H1 (cell line): ENCODE data around the gene TSPAN6. TPM values are rescaled to one million over a fixed set of nuclear protein-coding genes. Genes with fewer than 3 reads are reported as not detected.

ENCODE experiments used
- CTCF ChIA-PET: fragments of 300-600 bp; sonication (Branson Sonifier 250); formaldehyde crosslinking; loops from one replicate; lab custom pipeline; 2021; ENCODE audit not compliant: partially characterized antibody; lab: Charles Lee
- POLR2A ChIA-PET: fragments of 300-600 bp; sonication (Branson Sonifier 250); formaldehyde crosslinking; loops from one replicate; lab custom pipeline; 2021; ENCODE audit warnings: inconsistent platforms; ENCODE audit not compliant: partially characterized antibody; lab: Charles Lee
- DNase-seq, 2 experiments: peaks; one replicate each; pipeline versions ENCODE4 v3.0.0 to v3.0.0-alpha.2; 2010 to 2022; ENCODE audit warnings: low spot score in 2 of 2, low read depth in 1 of 2, mixed read lengths in 1 of 2
- FAIRE-seq: peaks from 2 replicates; lab custom pipeline; 2011; peaks lifted over from hg19 to GRCh38; lab: Jason Lieb, UNC
- H2AFZ ChIP-seq: 2 replicates; pipeline ENCODE4 v1.8.1; 2012; ENCODE audit warnings: low read length, inconsistent platforms
- H2AK5ac ChIP-seq: 2 replicates; pipeline ENCODE4 v1.6.1; 2013; ENCODE audit warnings: low read depth, low read length
- H2BK120ac ChIP-seq: replicated peaks from 2 replicates; pipeline ENCODE3; 2013; ENCODE audit warnings: low read depth, low read length, inconsistent platforms
- H2BK12ac ChIP-seq: 2 replicates; pipeline ENCODE4 v1.6.1; 2013; ENCODE audit warnings: low read depth, low read length
- H2BK15ac ChIP-seq: 2 replicates; pipeline ENCODE4 v1.6.1; 2013; ENCODE audit warnings: low read length
- H2BK20ac ChIP-seq: 2 replicates; pipeline ENCODE4 v1.6.1; 2013; ENCODE audit warnings: low read length
- H2BK5ac ChIP-seq: 2 replicates; pipeline ENCODE4 v1.6.1; 2013; ENCODE audit warnings: low read depth, low read length
- H3K14ac ChIP-seq: 2 replicates; pipeline ENCODE4 v1.6.1; 2013; ENCODE audit warnings: inconsistent platforms; ENCODE audit not compliant: insufficient read length
- H3K18ac ChIP-seq: 2 replicates; pipeline ENCODE4 v1.6.1; 2013; ENCODE audit warnings: low read length; ENCODE audit errors: extremely low read depth
- H3K23ac ChIP-seq: 2 replicates; pipeline ENCODE4 v1.6.1; 2013; ENCODE audit warnings: inconsistent platforms; ENCODE audit not compliant: insufficient read length
- H3K23me2 ChIP-seq: 2 replicates; pipeline ENCODE4 v1.6.1; 2013; ENCODE audit warnings: low read depth, low read length
- H3K27ac ChIP-seq: 2 replicates; pipeline ENCODE4 v1.6.1; 2011; ENCODE audit warnings: low read depth, low read length, inconsistent platforms
- H3K27me3 ChIP-seq, 4 experiments: replicated peaks in 1 of 4; 1 replicate in 1 of 4; 2 replicates in 3 of 4; pipeline versions ENCODE4 v1.6.1 to v1.8.1; 2011 to 2013; ENCODE audit warnings: low read length in 3 of 4, mild to moderate bottlenecking in 3 of 4, inconsistent platforms in 2 of 4, mixed read lengths in 2 of 4, moderate library complexity in 1 of 4; ENCODE audit not compliant: control insufficient read depth in 3 of 4, insufficient read depth in 3 of 4; ENCODE audit errors: extremely low read depth in 1 of 4
- H3K36me3 ChIP-seq, 4 experiments: 2 replicates each; pipeline versions ENCODE4 v1.6.1 to v1.8.1; 2011 to 2013; ENCODE audit warnings: mild to moderate bottlenecking in 4 of 4, low read length in 3 of 4, moderate library complexity in 2 of 4, control low read depth in 1 of 4, inconsistent platforms in 1 of 4; ENCODE audit not compliant: insufficient read depth in 4 of 4, control insufficient read depth in 2 of 4
- H3K4ac ChIP-seq: replicated peaks from 2 replicates; pipeline ENCODE3; 2013; ENCODE audit warnings: low read length, low read depth, mixed read lengths, inconsistent platforms; ENCODE audit not compliant: insufficient read length
- H3K4me1 ChIP-seq, 4 experiments: replicated peaks in 1 of 4; 1 replicate in 1 of 4; 2 replicates in 3 of 4; pipeline versions ENCODE4 v1.6.1 to v1.8.1; 2011 to 2013; ENCODE audit warnings: low read length in 3 of 4, inconsistent platforms in 2 of 4, mixed read lengths in 1 of 4; ENCODE audit not compliant: insufficient read depth in 4 of 4, control insufficient read depth in 3 of 4
- H3K4me2 ChIP-seq, 2 experiments: 2 replicates each; pipeline versions ENCODE4 v1.6.1 to v1.8.1; 2011 to 2013; ENCODE audit warnings: low read depth in 2 of 2, low read length in 2 of 2, control low read depth in 1 of 2, inconsistent platforms in 1 of 2, mild to moderate bottlenecking in 1 of 2; ENCODE audit not compliant: insufficient read depth in 1 of 2
- H3K4me3 ChIP-seq, 4 experiments: fragments of 200-600, 300-600 bp in 1 of 4; sonication (generic), shearing (Covaris generic), sonication (Bioruptor Twin) in 1 of 4; 2 replicates each; pipeline versions ENCODE4 v1.5.1 to v1.8.1; 2011 to 2016; ENCODE audit warnings: low read length in 4 of 4, low read depth in 3 of 4, control low read depth in 2 of 4, inconsistent platforms in 2 of 4, mild to moderate bottlenecking in 2 of 4, mixed read lengths in 1 of 4, moderate library complexity in 1 of 4; ENCODE audit not compliant: insufficient read depth in 2 of 4; ENCODE audit errors: extremely low read depth in 1 of 4
- H3K56ac ChIP-seq: replicated peaks from 2 replicates; pipeline ENCODE3; 2013; ENCODE audit warnings: low read depth, mild to moderate bottlenecking, mixed read lengths, low read length, inconsistent platforms; ENCODE audit not compliant: insufficient read length
- H3K79me1 ChIP-seq: 2 replicates; pipeline ENCODE4 v1.6.1; 2013; ENCODE audit warnings: low read depth, low read length, control low read depth
- H3K79me2 ChIP-seq, 2 experiments: 2 replicates each; pipeline versions ENCODE4 v1.6.1 to v1.8.1; 2012 to 2013; ENCODE audit warnings: low read length in 2 of 2, mild to moderate bottlenecking in 2 of 2, inconsistent platforms in 1 of 2; ENCODE audit not compliant: insufficient read depth in 2 of 2, control insufficient read depth in 1 of 2
- H3K9ac ChIP-seq, 4 experiments: replicated peaks in 1 of 4; 1 replicate in 1 of 4; 2 replicates in 3 of 4; pipeline versions ENCODE4 v1.6.1 to v1.8.1; 2011 to 2013; ENCODE audit warnings: low read depth in 3 of 4, low read length in 3 of 4, control low read depth in 2 of 4, mild to moderate bottlenecking in 2 of 4, moderate library complexity in 2 of 4, inconsistent platforms in 1 of 4; ENCODE audit errors: extremely low read depth in 1 of 4
- H3K9me3 ChIP-seq, 2 experiments: 2 replicates each; pipeline versions ENCODE4 v1.6.1 to v1.8.1; 2012 to 2013; ENCODE audit warnings: mild to moderate bottlenecking in 2 of 2, moderate library complexity in 2 of 2, control low read depth in 1 of 2, inconsistent platforms in 1 of 2, low read depth in 1 of 2, low read length in 1 of 2, mixed read lengths in 1 of 2; ENCODE audit not compliant: insufficient read depth in 2 of 2
- H4K20me1 ChIP-seq, 2 experiments: replicated peaks in 1 of 2; 2 replicates each; pipeline versions ENCODE3 to v1.8.1; 2011 to 2013; ENCODE audit warnings: inconsistent platforms in 2 of 2, low read length in 2 of 2, mild to moderate bottlenecking in 1 of 2; ENCODE audit not compliant: insufficient read depth in 2 of 2, control insufficient read depth in 1 of 2
- H4K5ac ChIP-seq: 2 replicates; pipeline ENCODE4 v1.6.1; 2013; ENCODE audit warnings: low read length, low read depth, mixed read lengths, inconsistent platforms; ENCODE audit not compliant: insufficient read length
- H4K8ac ChIP-seq: 2 replicates; pipeline ENCODE4 v1.8.0; 2013; ENCODE audit warnings: mild to moderate bottlenecking, moderate library complexity, low read length, inconsistent platforms; ENCODE audit not compliant: insufficient read depth; ENCODE audit errors: extremely low read depth
- H4K91ac ChIP-seq: replicated peaks from 2 replicates; pipeline ENCODE3; 2013; ENCODE audit warnings: low read length, mixed read lengths, inconsistent platforms; ENCODE audit not compliant: insufficient read length
- RAD21 ChIP-seq, 2 experiments: IDR thresholded peaks in 1 of 2; conservative IDR thresholded peaks in 1 of 2; 2 replicates each; pipeline ENCODE4 v1.6.1; 2011; ENCODE audit warnings: low read depth in 2 of 2, low read length in 2 of 2, improper control_type of control experiment in 1 of 2, inconsistent platforms in 1 of 2, mild to moderate bottlenecking in 1 of 2, moderate library complexity in 1 of 2
- SUZ12 ChIP-seq: fragments of 200-600 bp; sonication (generic); IDR thresholded peaks from 2 replicates; pipeline ENCODE4 v1.6.1; 2012; ENCODE audit warnings: mild to moderate bottlenecking, inconsistent platforms, low read length, moderate library complexity, mixed read lengths
- WGBS, 2 experiments: shearing (Covaris generic) in 1 of 2; methylation state at CpG; one replicate each; pipeline versions ENCODE4 v1.1.6 to v1.1.7; 2013 to 2015; ENCODE audit warnings: low lambda C conversion rate in 2 of 2, mixed read lengths in 2 of 2, inconsistent platforms in 1 of 2, low coverage in 1 of 2, missing lambda C conversion rate in 1 of 2; ENCODE audit not compliant: insufficient replicate concordance in 2 of 2, insufficient coverage in 1 of 2, insufficient read length in 1 of 2; ENCODE audit errors: extremely low coverage in 1 of 2, missing lambda C conversion rate in 1 of 2; 5-methylcytosine and 5-hydroxymethylcytosine counted together
- polyA plus RNA-seq, 7 experiments: library from polyadenylated mRNA; depleted of rRNA in 3 of 7; stranded (reverse) in 5 of 7; unstranded in 2 of 7; fragments of >200 nt in 5 of 7; fragments of 200-250 nt in 2 of 7; gene quantifications; 1 replicate in 5 of 7; 2 replicates in 1 of 7; 4 replicates in 1 of 7; pipeline versions ENCODE4 v1.2.1 to v1.2.3, GENCODE V29; 2011 to 2013; ENCODE audit warnings: missing spikeins in 2 of 7, mixed read lengths in 2 of 7
- total RNA-seq: library from RNA; stranded (reverse); fragmentation: NEBNext Ultra II Directional; extraction: Animal tissue kit (Norgen Biotek cat#: 25700); gene quantifications from 2 replicates; pipeline ENCODE4 v1.2.1, GENCODE V29; 2021

The TSPAN6 gene
- total and polyA plus RNA-seq, 2 of the 8 experiments (the other 6 are each of a cell fraction or from before 2014, with no cell fraction given) = 58.1 to 67.7 TPM

GRCh38 chrX:100609591-100609990 lies 27.0 kb downstream of the TSPAN6 start:
- H3K27ac ChIP-seq = no peak overlapping the region
- H3K79me1 ChIP-seq = no peaks in the 10 kb centered on the region
- no peaks in the 10 kb centered on the region for H4K20me1 ChIP-seq
- no peak overlapping the region for H2BK20ac ChIP-seq
- no peak overlapping the region for H3K4ac ChIP-seq
- no peak overlapping the region for H2AFZ ChIP-seq
- H3K4me1 ChIP-seq = peaks cover 0 to 5% (median 0%) of the 10 kb centered on the region in 4 experiments; a peak in 1 of 7 replicates
- H2BK120ac ChIP-seq = no peak overlapping the region
- DNase-seq = no peak
- no peaks in the 10 kb centered on the region for H3K9me3 ChIP-seq
- no peak overlapping the region for H2BK5ac ChIP-seq
- H3K9ac ChIP-seq = no peak overlapping the region
- H2AK5ac ChIP-seq = no peak overlapping the region
- peak overlapping the region in 1 of 4 experiments; percentile 19; a peak in 1 of 8 replicates for H3K4me3 ChIP-seq
- no peaks in the 10 kb centered on the region for H3K27me3 ChIP-seq
- H3K18ac ChIP-seq = no peak overlapping the region
- no peak overlapping the region for H3K56ac ChIP-seq
- no peak overlapping the region for H4K8ac ChIP-seq
- H3K23me2 ChIP-seq = no peaks in the 10 kb centered on the region
- no peak overlapping the region for H4K5ac ChIP-seq
- no peak overlapping the region for H2BK12ac ChIP-seq
- no peaks in the 10 kb centered on the region for H3K36me3 ChIP-seq
- 0% methylated on average over 1 of the region's 1 CpG; no CpG with 5 or more reads in 1 of the 2 experiments for WGBS, 2 experiments
- no peak overlapping the region for H2BK15ac ChIP-seq
- TF ChIP-seq RAD21 (IDR thresholded peaks at IDR 0.05 in 1 of 2, conservative IDR thresholded peaks at IDR 0.05 in 1 of 2; ENCODE audit: low read depth in 2 of 2, low read length in 2 of 2) = peak in 1 of 2 experiments; percentile 28; a peak in 3 of 4 replicates
- no peak for TF ChIP-seq SUZ12
- peak overlapping the region; percentile 13 to 17; a peak in 2 of 4 replicates for H3K4me2 ChIP-seq
- no peak overlapping the region for H3K23ac ChIP-seq
- H3K79me2 ChIP-seq = no peaks in the 10 kb centered on the region
- FAIRE-seq = no peak
- POLR2A ChIA-PET = interaction anchor here (0.6 to 1.3 kb wide), 2 partner anchors 21 to 27 kb away, joined by 3 to 7 read pairs; partner anchors contain the start of gene TSPAN6
- H3K14ac ChIP-seq = no peak overlapping the region
- CTCF ChIA-PET = interaction anchor here (0.6 to 1.8 kb wide), 10 partner anchors 9 to 185 kb away, joined by 3 to 10 read pairs (median 3); no protein-coding TSS in a partner anchor
- no peak overlapping the region for H4K91ac ChIP-seq
